Measurements from ENCODE around the gene EIF1. TPM values are rescaled to one million over a fixed set of nuclear protein-coding genes. Genes with fewer than 3 reads are reported as not detected.

EIF1 gene
- total and polyA plus RNA-seq, 2 of the 8 experiments (the other 6 are each of a cell fraction or from before 2014, with no cell fraction given): 175 to 539 TPM

- WGBS, 2 experiments (ENCODE audit: extremely low coverage in 1 of 2, insufficient coverage in 1 of 2, insufficient read length in 1 of 2, insufficient replicate concordance in 2 of 2, low coverage in 1 of 2, low lambda C conversion rate in 2 of 2, missing lambda C conversion rate in 1 of 2): 85% methylated on average over 3 of the region's 3 CpGs; no CpG with 5 or more reads in 1 of the 2 experiments
- peak overlapping the region; percentile 58; the same call in 1 of the 2 replicates for H3K27ac ChIP-seq (ENCODE audit: low read depth, low read length)
- no peak overlapping the region for H2AFZ ChIP-seq (ENCODE audit: low read length)
- H3K9ac ChIP-seq (replicated peaks in 1 of 4; ENCODE audit: extremely low read depth in 1 of 4, low read depth in 3 of 4, low read length in 3 of 4): no peak overlapping the region
- no peak overlapping the region for H3K14ac ChIP-seq (ENCODE audit: insufficient read length)
- H4K8ac ChIP-seq (ENCODE audit: extremely low read depth, insufficient read depth, low read length): no peak overlapping the region
- H3K4me1 ChIP-seq (replicated peaks in 1 of 4; ENCODE audit: control insufficient read depth in 3 of 4, insufficient read depth in 4 of 4, low read length in 3 of 4): peaks cover 2 to 22% (median 11%) of the 10 kb centered on the region in 4 experiments; a peak in 6 of 7 replicates
- TF ChIP-seq POLR2AphosphoS5 (IDR thresholded peaks at IDR 0.05; ENCODE audit: low read depth, low read length) (no peak), E2F6 (IDR thresholded peaks at IDR 0.05) (peak; percentile 5; the same call in 1 of the 2 replicates)
- no peak overlapping the region for H4K91ac ChIP-seq (replicated peaks; ENCODE audit: insufficient read length, low read length)
- no peaks in the 10 kb centered on the region for H3K36me3 ChIP-seq (ENCODE audit: control insufficient read depth in 2 of 4, insufficient read depth in 4 of 4, low read length in 3 of 4)
- H3K79me2 ChIP-seq (ENCODE audit: control insufficient read depth in 1 of 2, insufficient read depth in 2 of 2, low read length in 2 of 2): no peaks in the 10 kb centered on the region
- no peaks in the 10 kb centered on the region for H3K79me1 ChIP-seq (ENCODE audit: low read depth, low read length)
- H3K23me2 ChIP-seq (ENCODE audit: low read depth, low read length): no peaks in the 10 kb centered on the region
- peak overlapping the region; percentile 16 to 52; a peak in 3 of 4 replicates for H3K4me2 ChIP-seq (ENCODE audit: insufficient read depth in 1 of 2, low read depth in 2 of 2, low read length in 2 of 2)
- DNase-seq (ENCODE audit: low read depth in 1 of 2, low spot score in 2 of 2) (no peak), FAIRE-seq (no peak)
- H2BK12ac ChIP-seq (ENCODE audit: low read depth, low read length): peak overlapping the region; percentile 30
- peak overlapping the region; percentile 52; the same call in 1 of the 2 replicates for H3K18ac ChIP-seq (ENCODE audit: extremely low read depth, low read length)
- H2AK5ac ChIP-seq (ENCODE audit: low read depth, low read length): no peak overlapping the region
- H3K56ac ChIP-seq (replicated peaks; ENCODE audit: insufficient read length, low read depth, low read length): no peak overlapping the region
- ChIA-PET POLR2A (ENCODE audit: partially characterized antibody) (interaction anchor here (1.7 to 9.2 kb wide), 4 partner anchors 10 to 20 kb away, joined by 5 to 233 read pairs (median 8); partner anchors contain the start of gene EIF1), CTCF (ENCODE audit: partially characterized antibody) (interaction anchor here (1.3 to 7.1 kb wide), 3 partner anchors 8 to 97 kb away, joined by 4 to 59 read pairs (median 7); no protein-coding TSS in a partner anchor)
- H2BK20ac ChIP-seq (ENCODE audit: low read length): no peak overlapping the region
- H3K27me3 ChIP-seq (replicated peaks in 1 of 4; ENCODE audit: control insufficient read depth in 3 of 4, extremely low read depth in 1 of 4, insufficient read depth in 3 of 4, low read length in 3 of 4): no peaks in the 10 kb centered on the region
- no peaks in the 10 kb centered on the region for H4K20me1 ChIP-seq (replicated peaks in 1 of 2; ENCODE audit: control insufficient read depth in 1 of 2, insufficient read depth in 2 of 2, low read length in 2 of 2)
- H4K5ac ChIP-seq (ENCODE audit: insufficient read length, low read depth, low read length): no peak overlapping the region
- peak overlapping the region in 1 of 4 experiments; percentile 36; a peak in 2 of 8 replicates for H3K4me3 ChIP-seq (ENCODE audit: extremely low read depth in 1 of 4, insufficient read depth in 2 of 4, low read depth in 3 of 4, low read length in 4 of 4)
- no peak overlapping the region for H2BK15ac ChIP-seq (ENCODE audit: low read length)
- H3K4ac ChIP-seq (replicated peaks; ENCODE audit: insufficient read length, low read depth, low read length): no peak overlapping the region
- peak overlapping the region; percentile 41 for H2BK120ac ChIP-seq (replicated peaks; ENCODE audit: low read depth, low read length)
- H3K9me3 ChIP-seq (ENCODE audit: insufficient read depth in 2 of 2, low read depth in 1 of 2, low read length in 1 of 2): no peaks in the 10 kb centered on the region; a peak in 1 of 4 replicates
- H2BK5ac ChIP-seq (ENCODE audit: low read depth, low read length): no peak overlapping the region
- no peak overlapping the region for H3K23ac ChIP-seq (ENCODE audit: insufficient read length)
Measured at GRCh38 chr17:41676058-41676419, 12.6 kb upstream of the EIF1 start.
